NOMO-1 treated with dmso at 0.1 percent for 144 hours (cell line): ENCODE measurements around the gene LAD1.

Source experiments
- DNase-seq: peaks from one replicate; lab custom pipeline; 2025; ENCODE audit not compliant: unreplicated experiment; lab: John Stamatoyannopoulos, UW

LAD1 gene

GRCh38 chr1:201370500-201370899, 28.6 kb downstream of the LAD1 start:
- no peak for DNase-seq

- DNase-seq: no peak
Measured at GRCh38 chr1:201369209-201369608, 29.9 kb downstream of the LAD1 start.

GRCh38 chr1:201366696-201367095, 32.4 kb downstream of the LAD1 start:
- no peak for DNase-seq

- DNase-seq: no peak
Measured at GRCh38 chr1:201365251-201365650, 33.9 kb downstream of the LAD1 start.

- DNase-seq: no peak
Measured at GRCh38 chr1:201364808-201365105, 34.4 kb downstream of the LAD1 start.

- DNase-seq: no peak
Measured at GRCh38 chr1:201363467-201363866, 35.7 kb downstream of the LAD1 start.

- DNase-seq: no peak
Measured at GRCh38 chr1:201362906-201363305, 36.2 kb downstream of the LAD1 start.

- no peak for DNase-seq
Measured at GRCh38 chr1:201361652-201362504, 37.2 kb downstream of the LAD1 start.

- DNase-seq: no peak
Measured at GRCh38 chr1:201360901-201361651, 38.0 kb downstream of the LAD1 start.

GRCh38 chr1:201360486-201360885, 38.6 kb downstream of the LAD1 start:
- no peak for DNase-seq

- DNase-seq: no peak
Measured at GRCh38 chr1:201359873-201360210, 39.3 kb downstream of the LAD1 start.

- DNase-seq: no peak
Measured at GRCh38 chr1:201359031-201359872, 39.9 kb downstream of the LAD1 start.

- DNase-seq: no peak
Measured at GRCh38 chr1:201358596-201358995, 40.5 kb downstream of the LAD1 start.

GRCh38 chr1:201357636-201358348, 41.3 kb downstream of the LAD1 start:
- DNase-seq: no peak

- DNase-seq: no peak
Measured at GRCh38 chr1:201357211-201357610, 41.9 kb downstream of the LAD1 start.

- no peak for DNase-seq
Measured at GRCh38 chr1:201356701-201357100, 42.4 kb downstream of the LAD1 start.

GRCh38 chr1:201356236-201356635, 42.9 kb downstream of the LAD1 start:
- no peak for DNase-seq

- DNase-seq: no peak
Measured at GRCh38 chr1:201355471-201355870, 43.7 kb downstream of the LAD1 start.

- no peak for DNase-seq
Measured at GRCh38 chr1:201354901-201355295, 44.2 kb downstream of the LAD1 start.

- no peak for DNase-seq
Measured at GRCh38 chr1:201354151-201354900, 44.8 kb downstream of the LAD1 start.
